Activated naive CD4-positive, alpha-beta T cell treated with anti-CD3 and anti-CD28 coated beads, Interleukin-2, amount 10 ng/mL, durations not matched to agents 7 days and 5 days (primary cell): ENCODE data around the gene ALDH3B1.

Source experiments
- CTCF ChIA-PET: fragments of 350-600 bp; sonication (Branson Sonifier 250); formaldehyde crosslinking; loops from one replicate; lab custom pipeline; 2021; ENCODE audit warnings: antibody characterized with exemption; lab: Charles Lee
- DNase-seq: peaks from one replicate; pipeline ENCODE4 v3.0.0-alpha.2; 2020
- H3K27ac Mint-ChIP-seq: one replicate; pipeline ENCODE4 v1.8.0; 2021; ENCODE audit warnings: mild to moderate bottlenecking, moderate library complexity, mixed read lengths
- H3K27me3 Mint-ChIP-seq: one replicate; pipeline ENCODE4 v1.8.0; 2021; ENCODE audit warnings: mild to moderate bottlenecking, mixed read lengths
- H3K36me3 Mint-ChIP-seq: one replicate; pipeline ENCODE4 v1.8.0; 2021; ENCODE audit warnings: mixed read lengths
- H3K4me1 Mint-ChIP-seq: one replicate; pipeline ENCODE4 v1.8.0; 2021; ENCODE audit warnings: mixed read lengths
- H3K4me3 Mint-ChIP-seq: one replicate; pipeline ENCODE4 v1.8.0; 2021; ENCODE audit warnings: mild to moderate bottlenecking, moderate library complexity, mixed read lengths
- H3K9me3 Mint-ChIP-seq: one replicate; pipeline ENCODE4 v1.8.0; 2021; ENCODE audit warnings: mixed read lengths

ALDH3B1 gene

DNA sequence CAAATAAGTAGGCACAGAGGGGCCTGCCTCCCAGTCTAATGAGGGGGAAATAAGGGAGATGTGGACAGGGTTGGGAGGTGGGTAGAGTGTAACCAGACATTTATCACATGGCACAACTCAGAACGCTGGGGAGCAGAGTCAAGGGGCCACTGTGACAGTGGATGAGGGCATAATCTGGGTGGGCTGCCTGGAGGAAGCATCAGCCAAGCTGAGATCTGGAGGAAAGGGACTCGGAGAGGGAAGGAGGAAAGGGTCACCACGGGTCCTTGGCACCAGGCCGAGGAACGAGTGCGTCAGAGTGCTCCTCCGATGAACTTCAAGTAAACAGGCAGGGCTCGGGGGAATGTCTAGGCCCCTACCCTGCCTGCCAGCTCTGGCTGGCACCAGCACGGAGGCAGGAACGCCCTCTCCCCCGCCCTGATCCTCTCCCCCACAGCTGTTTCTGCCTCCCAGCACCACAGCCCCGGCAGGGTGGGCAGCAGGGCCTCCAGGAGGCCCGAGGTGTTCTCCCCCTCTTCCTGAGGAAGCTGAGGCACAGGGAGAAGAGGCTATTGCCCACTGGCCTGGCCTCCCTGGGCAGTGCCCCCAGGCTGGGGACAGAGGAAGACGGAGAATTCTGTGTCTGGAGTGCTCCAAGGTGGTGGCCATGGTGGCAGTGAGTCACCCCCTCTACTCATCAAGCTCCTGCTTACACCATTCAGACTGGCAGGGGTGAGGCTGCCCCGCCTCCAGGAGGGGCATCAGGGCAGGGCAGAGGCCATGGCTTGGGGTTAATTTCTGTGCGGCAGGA, 4.2 kb downstream of the ALDH3B1 start:
- DNase-seq: no peak

GRCh38 chr11:68014947-68015447, 4.9 kb downstream of the ALDH3B1 start:
- DNase-seq: no peak
- peaks cover 1% of the 10 kb centered on the region for H3K4me1 Mint-ChIP-seq
- H3K4me3 Mint-ChIP-seq: no peak overlapping the region
- no peak overlapping the region for H3K27ac Mint-ChIP-seq
- H3K27me3 Mint-ChIP-seq: peaks cover 9% of the 10 kb centered on the region
- H3K9me3 Mint-ChIP-seq: no peaks in the 10 kb centered on the region
- H3K36me3 Mint-ChIP-seq: no peaks in the 10 kb centered on the region
- CTCF ChIA-PET: no interaction called here

More for the DNA sequence above, 4.2 kb downstream of the ALDH3B1 start:
- H3K4me1 Mint-ChIP-seq: peaks cover 7% of the 10 kb centered on the region
- H3K27me3 Mint-ChIP-seq: peaks cover 10% of the 10 kb centered on the region
- CTCF ChIA-PET: interaction anchor here (0.5 kb wide), 1 partner anchor 191 kb away, joined by 4 read pairs; no protein-coding TSS in a partner anchor
- H3K36me3 Mint-ChIP-seq: no peaks in the 10 kb centered on the region
- no peaks in the 10 kb centered on the region for H3K9me3 Mint-ChIP-seq
- H3K27ac Mint-ChIP-seq: no peak overlapping the region
- no peak overlapping the region for H3K4me3 Mint-ChIP-seq

DNA sequence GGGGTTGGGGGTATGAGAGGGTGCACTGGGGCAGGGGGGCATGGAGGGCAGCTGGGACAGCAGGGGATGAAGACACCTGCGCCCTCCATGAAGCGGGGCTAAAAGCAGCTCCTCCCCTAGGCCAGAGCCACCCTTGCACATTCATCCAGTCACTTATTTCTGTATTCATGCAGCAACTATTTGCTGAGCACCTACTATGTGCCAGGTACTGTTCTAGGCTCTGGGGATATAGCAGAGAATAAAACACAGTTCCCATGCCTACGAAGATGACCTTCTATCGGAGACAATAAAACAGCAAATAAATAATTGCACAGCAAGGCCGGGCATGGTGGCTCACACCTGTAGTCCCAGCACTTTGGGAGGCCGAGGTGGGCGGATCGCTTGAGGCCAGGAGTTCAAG, 5.3 kb downstream of the ALDH3B1 start:
- H3K27ac Mint-ChIP-seq: no peak overlapping the region
- no peaks in the 10 kb centered on the region for H3K9me3 Mint-ChIP-seq
- no peaks in the 10 kb centered on the region for H3K4me1 Mint-ChIP-seq
- CTCF ChIA-PET: no interaction called here
- H3K27me3 Mint-ChIP-seq: peaks cover 4% of the 10 kb centered on the region
- no peak for DNase-seq
- no peaks in the 10 kb centered on the region for H3K36me3 Mint-ChIP-seq
- H3K4me3 Mint-ChIP-seq: no peak overlapping the region

DNA sequence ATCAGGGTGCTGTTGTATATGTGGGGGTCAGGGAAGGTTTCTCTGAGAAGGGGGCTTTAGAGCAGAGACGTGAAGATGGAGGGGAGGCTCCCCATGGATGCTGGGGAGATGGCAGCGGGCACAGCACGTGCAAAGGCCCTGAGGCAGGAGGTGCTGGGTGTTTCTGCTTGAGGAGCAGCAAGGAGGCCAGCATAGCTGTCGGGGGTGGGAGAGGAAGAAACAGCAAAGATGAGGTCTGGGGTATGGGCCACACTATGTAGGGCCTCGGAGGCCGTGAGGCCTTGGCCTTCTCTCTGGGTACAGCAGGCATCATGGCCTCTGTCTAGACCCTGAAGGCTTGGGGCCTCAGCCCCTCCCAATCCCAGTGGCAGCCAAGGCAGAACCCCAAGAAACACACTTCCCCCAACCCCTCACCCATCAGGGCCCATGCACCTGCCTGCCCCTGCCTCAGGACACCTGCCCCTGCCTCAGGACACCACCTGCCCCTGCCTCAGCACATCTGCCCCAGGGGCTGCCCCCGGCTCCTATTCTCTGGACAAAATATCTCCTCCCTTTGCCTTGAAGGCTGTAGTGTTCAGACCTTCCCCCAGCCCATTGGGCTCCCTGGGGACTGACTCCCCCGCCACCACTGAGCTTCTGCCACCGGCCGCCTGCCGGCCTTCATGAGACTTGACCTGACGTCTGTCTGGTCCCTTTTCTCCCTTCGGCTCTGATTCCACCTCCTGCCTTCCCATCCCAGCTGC, 6.2 kb downstream of the ALDH3B1 start:
- no peak overlapping the region for H3K27ac Mint-ChIP-seq
- H3K9me3 Mint-ChIP-seq: no peaks in the 10 kb centered on the region
- CTCF ChIA-PET: no interaction called here
- DNase-seq: no peak
- no peak overlapping the region for H3K4me3 Mint-ChIP-seq
- H3K4me1 Mint-ChIP-seq: no peaks in the 10 kb centered on the region
- no peaks in the 10 kb centered on the region for H3K36me3 Mint-ChIP-seq
- H3K27me3 Mint-ChIP-seq: peaks cover 4% of the 10 kb centered on the region

DNA sequence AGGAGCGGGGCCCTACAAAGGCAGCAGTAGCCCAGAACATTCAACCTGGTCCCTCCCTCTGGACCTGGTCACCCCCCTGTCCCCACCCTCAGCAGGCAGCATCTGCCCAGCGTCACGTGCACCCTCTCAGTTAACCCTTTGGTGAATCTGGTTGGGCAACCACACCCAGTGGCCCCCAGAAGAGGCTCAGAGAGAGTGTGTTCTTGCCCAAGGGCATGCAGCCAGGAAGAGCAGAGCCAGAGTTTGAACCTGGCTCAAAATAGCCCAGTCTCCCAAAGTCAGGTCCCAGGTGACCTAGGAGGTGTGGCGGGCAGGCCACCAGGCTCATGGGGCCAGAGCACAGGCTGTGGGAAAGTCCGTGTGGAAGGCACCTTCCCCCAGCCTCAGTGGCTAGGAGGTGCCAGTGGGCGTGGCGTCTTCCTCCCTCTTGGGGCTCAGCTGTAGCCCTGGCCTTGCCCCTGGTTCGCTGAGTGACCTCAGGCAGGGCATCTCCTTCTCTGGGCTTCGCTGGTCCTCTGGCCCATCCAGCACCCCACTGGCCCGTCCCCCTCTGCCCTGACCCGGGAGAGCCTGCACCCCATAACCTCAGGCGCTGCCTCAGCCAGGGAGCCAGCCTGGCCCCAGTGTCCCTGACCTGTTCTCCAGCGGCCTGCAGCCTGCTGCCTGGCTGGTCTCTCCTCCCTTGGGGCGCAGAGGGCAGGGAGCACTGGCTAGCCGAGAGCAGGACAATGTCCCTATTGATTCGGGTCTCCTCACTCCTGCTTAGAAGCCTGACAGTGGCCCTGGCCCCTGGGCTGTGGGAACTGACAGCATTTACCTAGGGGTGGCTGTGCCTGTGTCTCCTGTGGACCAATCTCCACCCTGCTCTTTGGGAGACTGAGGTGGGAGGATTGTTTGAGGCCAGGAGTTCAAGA, 7.0 kb downstream of the ALDH3B1 start:
- Mint-ChIP-seq H3K4me1 (no peaks in the 10 kb centered on the region), H3K4me3 (no peak overlapping the region), H3K9me3 (no peaks in the 10 kb centered on the region), H3K27me3 (peaks cover 4% of the 10 kb centered on the region), H3K36me3 (no peaks in the 10 kb centered on the region), H3K27ac (no peak overlapping the region)
- DNase-seq: no peak
- CTCF ChIA-PET: no interaction called here

DNA sequence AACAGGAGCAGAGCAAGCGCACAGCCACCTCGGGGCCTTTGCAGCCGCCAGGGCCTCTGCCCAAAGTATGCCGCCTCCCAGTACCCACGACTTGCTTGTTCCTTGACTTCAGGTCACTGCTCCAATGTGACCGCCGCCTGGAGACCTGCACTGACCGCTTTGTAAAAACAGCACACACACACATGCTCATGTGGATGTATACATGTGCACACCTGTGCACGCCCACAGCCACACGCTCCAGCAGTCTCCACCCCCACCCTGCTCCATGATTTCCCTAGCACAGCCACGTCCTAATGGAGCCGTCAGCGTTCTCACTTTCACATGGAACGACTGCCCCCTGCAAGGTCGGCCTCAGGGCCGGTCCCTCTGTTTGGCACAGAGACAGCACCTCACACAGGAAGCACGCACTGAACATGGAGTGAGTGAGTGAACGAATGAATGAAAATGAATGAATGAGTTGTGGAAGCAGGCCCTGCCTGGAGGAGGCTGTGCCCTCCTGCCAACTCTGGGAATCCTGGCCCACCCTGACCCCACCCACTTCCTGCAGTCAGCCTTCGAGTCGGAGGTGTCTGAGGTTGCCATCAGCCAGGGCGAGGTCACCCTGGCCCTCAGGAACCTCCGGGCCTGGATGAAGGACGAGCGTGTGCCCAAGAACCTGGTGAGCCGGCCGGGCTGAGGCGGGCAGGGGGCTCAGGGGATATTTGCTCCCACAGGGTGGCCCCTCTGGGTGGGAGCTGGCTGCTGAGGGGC, 8.0 kb downstream of the ALDH3B1 start:
- Mint-ChIP-seq H3K4me1 (no peaks in the 10 kb centered on the region), H3K27me3 (peaks cover 4% of the 10 kb centered on the region), H3K36me3 (no peaks in the 10 kb centered on the region), H3K9me3 (no peaks in the 10 kb centered on the region), H3K4me3 (no peak overlapping the region), H3K27ac (no peak overlapping the region)
- CTCF ChIA-PET: no interaction called here
- DNase-seq: no peak

DNA sequence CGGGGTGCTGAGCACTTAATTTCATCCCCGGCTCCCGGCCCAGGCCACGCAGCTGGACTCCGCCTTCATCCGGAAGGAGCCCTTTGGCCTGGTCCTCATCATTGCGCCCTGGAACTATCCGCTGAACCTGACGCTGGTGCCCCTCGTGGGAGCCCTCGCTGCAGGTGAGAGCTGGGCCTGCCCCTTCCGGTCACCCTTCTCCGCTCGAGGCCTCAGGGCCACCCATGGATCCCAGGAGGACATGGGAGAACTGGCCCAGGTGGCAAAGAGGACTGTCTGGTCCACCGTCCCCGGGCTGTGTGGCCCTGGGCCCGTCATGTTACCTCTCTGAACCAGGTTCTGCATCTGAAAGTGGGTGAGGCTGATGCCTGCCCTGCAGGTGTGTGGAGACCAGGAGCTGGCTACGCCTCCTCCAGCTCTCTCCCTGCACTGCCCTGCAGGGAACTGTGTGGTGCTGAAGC, 8.6 kb downstream of the ALDH3B1 start:
- Mint-ChIP-seq H3K27ac (no peak overlapping the region), H3K27me3 (peaks cover 4% of the 10 kb centered on the region), H3K36me3 (no peaks in the 10 kb centered on the region), H3K4me3 (no peak overlapping the region), H3K4me1 (no peaks in the 10 kb centered on the region), H3K9me3 (no peaks in the 10 kb centered on the region)
- CTCF ChIA-PET: no interaction called here
- no peak for DNase-seq

DNA sequence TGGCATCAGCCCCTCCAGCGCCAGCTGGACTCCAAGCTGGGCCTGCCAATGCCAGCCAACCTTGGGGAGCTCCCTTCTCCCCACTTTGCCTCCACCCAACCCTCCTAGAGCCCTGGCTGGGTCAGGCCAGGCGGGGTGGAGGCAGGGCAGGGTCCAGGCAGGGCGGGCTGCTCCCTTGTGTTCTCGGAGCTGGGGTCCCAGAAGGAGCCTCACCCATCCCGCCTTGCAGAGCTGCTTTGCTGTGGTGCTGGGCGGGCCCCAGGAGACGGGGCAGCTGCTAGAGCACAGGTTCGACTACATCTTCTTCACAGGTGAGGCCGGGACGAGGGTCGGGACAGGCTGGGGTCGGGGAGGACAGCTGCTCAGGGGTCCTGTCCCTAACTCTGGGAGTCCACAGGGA, 9.4 kb downstream of the ALDH3B1 start:
- no peak overlapping the region for H3K27ac Mint-ChIP-seq
- CTCF ChIA-PET: no interaction called here
- H3K4me1 Mint-ChIP-seq: no peaks in the 10 kb centered on the region
- H3K4me3 Mint-ChIP-seq: no peak overlapping the region
- H3K9me3 Mint-ChIP-seq: no peaks in the 10 kb centered on the region
- DNase-seq: no peak
- H3K36me3 Mint-ChIP-seq: no peaks in the 10 kb centered on the region
- peaks cover 4% of the 10 kb centered on the region for H3K27me3 Mint-ChIP-seq

DNA sequence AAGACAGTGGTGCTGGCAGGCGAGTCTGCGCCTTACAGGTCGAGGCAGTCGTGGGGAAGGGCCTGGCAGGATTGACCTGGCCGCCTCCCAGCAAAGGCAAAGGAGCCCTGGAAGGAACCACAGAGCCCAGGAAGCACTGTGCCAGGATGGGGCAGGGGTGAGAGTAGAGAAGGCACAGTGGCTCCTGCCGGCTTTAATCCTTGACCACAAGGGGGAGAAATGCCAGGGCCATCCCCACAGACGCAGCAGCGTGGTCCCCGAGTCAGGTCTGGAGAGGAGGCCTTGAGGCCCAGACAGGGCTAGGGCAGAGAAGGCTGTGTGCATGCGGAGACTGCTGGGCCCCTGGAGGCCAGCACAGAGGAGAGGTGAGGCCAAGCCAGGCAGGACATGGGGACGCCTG, 10.4 kb downstream of the ALDH3B1 start:
- Mint-ChIP-seq H3K27ac (no peak overlapping the region), H3K27me3 (peaks cover 4% of the 10 kb centered on the region), H3K4me3 (no peak overlapping the region), H3K4me1 (no peaks in the 10 kb centered on the region), H3K36me3 (no peaks in the 10 kb centered on the region), H3K9me3 (no peaks in the 10 kb centered on the region)
- CTCF ChIA-PET: no interaction called here
- no peak for DNase-seq

DNA sequence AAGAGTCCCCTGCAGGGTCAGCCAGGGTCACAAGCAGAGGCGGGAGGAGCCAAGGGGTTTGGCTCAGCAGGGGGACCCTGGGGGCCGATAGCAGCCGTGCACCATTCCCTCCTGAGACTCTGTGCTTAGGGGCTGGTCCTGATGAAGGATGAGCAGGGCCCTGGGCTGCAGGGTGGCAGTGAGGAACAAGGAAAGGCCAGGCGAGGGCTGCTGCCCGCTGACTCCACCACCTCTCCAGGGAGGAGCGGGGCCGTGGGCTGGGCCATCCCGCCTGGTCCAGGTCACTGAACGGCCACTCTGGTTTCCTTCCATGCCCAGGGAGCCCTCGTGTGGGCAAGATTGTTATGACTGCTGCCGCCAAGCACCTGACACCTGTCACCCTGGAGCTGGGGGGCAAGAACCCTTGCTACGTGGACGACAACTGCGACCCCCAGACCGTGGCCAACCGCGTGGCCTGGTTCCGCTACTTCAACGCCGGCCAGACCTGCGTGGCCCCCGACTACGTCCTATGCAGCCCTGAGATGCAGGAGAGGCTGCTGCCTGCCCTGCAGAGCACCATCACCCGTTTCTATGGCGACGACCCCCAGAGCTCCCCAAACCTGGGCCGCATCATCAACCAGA, 11.2 kb downstream of the ALDH3B1 start:
- Mint-ChIP-seq H3K27ac (no peak overlapping the region), H3K4me1 (no peaks in the 10 kb centered on the region), H3K36me3 (no peaks in the 10 kb centered on the region), H3K9me3 (no peaks in the 10 kb centered on the region), H3K4me3 (no peak overlapping the region), H3K27me3 (peaks cover 4% of the 10 kb centered on the region)
- no peak for DNase-seq
- CTCF ChIA-PET: no interaction called here

DNA sequence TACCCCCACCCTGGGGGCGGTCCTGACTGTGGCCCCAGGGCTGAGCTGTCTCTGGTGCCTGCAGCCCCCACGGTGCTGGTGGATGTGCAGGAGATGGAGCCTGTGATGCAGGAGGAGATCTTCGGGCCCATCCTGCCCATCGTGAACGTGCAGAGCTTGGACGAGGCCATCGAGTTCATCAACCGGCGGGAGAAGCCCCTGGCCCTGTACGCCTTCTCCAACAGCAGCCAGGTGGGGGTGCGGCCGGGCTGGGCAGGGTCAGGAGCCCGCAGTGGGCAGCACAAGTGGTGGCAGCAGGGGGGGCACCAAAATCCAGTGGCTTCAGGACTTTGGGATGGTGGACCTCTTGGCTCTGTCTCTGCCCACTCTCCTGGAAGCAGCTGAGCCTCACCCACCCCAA, 12.4 kb downstream of the ALDH3B1 start:
- no peak for DNase-seq
- Mint-ChIP-seq H3K27ac (no peak overlapping the region), H3K36me3 (no peaks in the 10 kb centered on the region), H3K4me3 (no peak overlapping the region), H3K4me1 (no peaks in the 10 kb centered on the region), H3K9me3 (no peaks in the 10 kb centered on the region), H3K27me3 (peaks cover 4% of the 10 kb centered on the region)
- CTCF ChIA-PET: no interaction called here

DNA sequence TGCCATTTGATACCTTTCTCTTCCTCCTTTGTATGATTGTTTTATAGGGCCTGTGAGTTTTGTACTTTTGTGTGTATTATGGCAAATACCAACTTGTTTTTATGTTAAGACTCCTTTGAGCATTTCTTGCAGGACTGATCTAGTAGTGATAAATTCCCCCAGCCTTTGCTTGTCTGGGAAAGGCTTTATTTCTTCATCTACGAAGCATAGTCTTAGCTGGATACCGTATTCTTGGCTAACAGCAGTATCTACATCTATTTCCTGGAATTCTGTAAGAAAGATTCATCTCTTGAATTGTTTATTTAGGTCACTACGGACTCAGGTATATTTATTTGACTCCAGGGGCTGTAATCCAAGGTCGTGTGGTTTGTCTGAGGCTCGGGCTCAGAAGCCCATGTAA, 14.4 kb downstream of the ALDH3B1 start:
- H3K4me3 Mint-ChIP-seq: no peak overlapping the region
- no peaks in the 10 kb centered on the region for H3K36me3 Mint-ChIP-seq
- H3K27me3 Mint-ChIP-seq: peaks cover 4% of the 10 kb centered on the region
- H3K9me3 Mint-ChIP-seq: no peaks in the 10 kb centered on the region
- peaks cover 7% of the 10 kb centered on the region for H3K4me1 Mint-ChIP-seq
- H3K27ac Mint-ChIP-seq: no peak overlapping the region
- DNase-seq: no peak
- CTCF ChIA-PET: no interaction called here

GRCh38 chr11:68025047-68025446, 14.9 kb downstream of the ALDH3B1 start:
- Mint-ChIP-seq H3K27ac (no peak overlapping the region), H3K36me3 (no peaks in the 10 kb centered on the region), H3K4me1 (peaks cover 10% of the 10 kb centered on the region), H3K9me3 (no peaks in the 10 kb centered on the region), H3K27me3 (no peaks in the 10 kb centered on the region), H3K4me3 (no peak overlapping the region)
- CTCF ChIA-PET: interaction anchor here (1.0 kb wide), 1 partner anchor 31 kb away, joined by 3 read pairs; no protein-coding TSS in a partner anchor
- no peak for DNase-seq
